A549 treated with AZD9567 at 1 μM for 4 hours (cell line): ENCODE results near the gene BCKDHB. TPM values are rescaled to one million over a fixed set of nuclear protein-coding genes. Genes with fewer than 3 reads are reported as not detected.

ENCODE experiments used
- total RNA-seq: library from RNA; stranded (reverse); fragments of 200-300 nt; extraction: Qiagen RNA extraction; gene quantifications from 5 replicates; pipeline ENCODE4 v1.2.3, GENCODE V29; 2022; ENCODE audit not compliant: insufficient read depth

The BCKDHB gene
- total RNA-seq: 5.6 to 11.9 TPM (median 5.9 TPM) in 5 replicates

DNA sequence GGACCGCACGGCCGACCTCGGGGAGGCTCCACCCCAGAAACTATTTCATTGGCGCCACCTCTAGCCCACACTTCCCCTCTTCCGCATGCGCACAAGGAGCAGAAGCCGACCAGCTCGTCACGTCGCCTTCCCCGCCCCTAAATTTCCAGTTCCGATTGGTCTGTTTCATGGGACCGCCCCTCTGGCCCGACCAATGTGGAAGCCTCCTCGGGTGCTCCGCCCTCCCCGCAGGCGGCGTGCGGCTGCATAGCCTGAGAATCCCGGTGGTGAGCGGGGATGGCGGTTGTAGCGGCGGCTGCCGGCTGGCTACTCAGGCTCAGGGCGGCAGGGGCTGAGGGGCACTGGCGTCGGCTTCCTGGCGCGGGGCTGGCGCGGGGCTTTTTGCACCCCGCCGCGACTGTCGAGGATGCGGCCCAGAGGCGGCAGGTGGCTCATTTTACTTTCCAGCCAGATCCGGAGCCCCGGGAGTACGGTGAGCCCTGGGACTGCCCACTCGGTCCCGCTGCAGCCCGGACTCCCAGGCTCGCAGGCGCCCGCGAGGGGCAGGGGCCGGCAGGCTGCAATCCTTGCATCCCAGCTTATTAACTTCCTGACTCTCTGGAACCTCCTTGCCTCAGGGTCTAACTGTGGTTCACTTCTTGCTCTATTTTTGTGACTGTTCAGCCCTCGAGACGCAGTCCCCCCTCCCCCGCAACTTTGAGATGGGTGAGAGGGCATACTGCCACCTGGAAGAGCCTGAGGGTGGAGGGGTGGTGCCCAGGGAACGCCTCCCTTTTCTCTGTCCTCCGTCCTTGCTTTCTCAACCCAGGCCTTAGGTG is at the start of gene BCKDHB:
Gene BCKDHB (plus strand): TSS at position 254 of the 818 bp plus-strand sequence. CDS start 23 bp downstream, at position 277.

Other genes starting within 250 kb of the BCKDHB start
- 1.8 to 4.7 TPM (median 1.8 TPM) in 5 replicates for gene ELOVL4, start 159.1 kb upstream of the BCKDHB start, total RNA-seq
- gene TTK, start 102.0 kb upstream of the BCKDHB start, total RNA-seq: 16.8 to 35.5 TPM (median 20.2 TPM) in 5 replicates